Pons (tissue), 1 donor: Measurements from ENCODE around the gene PCBP2.
"Not testable (repeated sequence)": the region's sequence is repeated elsewhere in the genome, so short reads cannot be mapped to it uniquely, and the experiment has no call there.

Experiments used
- DNase-seq: peaks from one replicate; pipeline ENCODE4 v3.0.0-alpha.2; 2016; ENCODE audit warnings: low spot score

Gene PCBP2

GRCh38 chr12:53451661-53452158 is at the start of gene PCBP2:
PCBP2 (plus strand) TSS chr12:53452102; CDS start chr12:53454801, 2,699 bp downstream.
- DNase-seq = peak; percentile 100

- not testable (repeated sequence) for DNase-seq
Observed at GRCh38 chr12:53402351-53402750, 49.6 kb upstream of the PCBP2 start.

GRCh38 chr12:53402871-53403270 is 49.0 kb upstream of the PCBP2 start:
- DNase-seq = no peak

- no peak for DNase-seq
Observed at GRCh38 chr12:53410951-53411350, 41.0 kb upstream of the PCBP2 start.

GRCh38 chr12:53413485-53414204 is 38.3 kb upstream of the PCBP2 start:
- no peak for DNase-seq

GRCh38 chr12:53414756-53415417 is 37.0 kb upstream of the PCBP2 start:
- DNase-seq = no peak

- not testable (repeated sequence) for DNase-seq
Observed at GRCh38 chr12:53415752-53416389, 36.0 kb upstream of the PCBP2 start.

- peak; percentile 27 for DNase-seq
Observed at GRCh38 chr12:53417291-53417816, 34.5 kb upstream of the PCBP2 start.

GRCh38 chr12:53418221-53418620 is 33.7 kb upstream of the PCBP2 start:
- no peak for DNase-seq

GRCh38 chr12:53419756-53420155 is 32.1 kb upstream of the PCBP2 start:
- DNase-seq = no peak

- not testable (repeated sequence) for DNase-seq
Observed at GRCh38 chr12:53422247-53422646, 29.7 kb upstream of the PCBP2 start.

- no peak for DNase-seq
Observed at GRCh38 chr12:53423597-53423996, 28.3 kb upstream of the PCBP2 start, which contains the start of gene AMHR2. AMHR2 (plus strand) TSS chr12:53423855; CDS start chr12:53423935, 80 bp downstream.

GRCh38 chr12:53424626-53425514 is 27.0 kb upstream of the PCBP2 start:
- no peak for DNase-seq

- no peak for DNase-seq
Observed at GRCh38 chr12:53425515-53426150, 26.3 kb upstream of the PCBP2 start.

- no peak for DNase-seq
Observed at GRCh38 chr12:53427905-53428594, 23.9 kb upstream of the PCBP2 start.

- no peak for DNase-seq
Observed at GRCh38 chr12:53428741-53429140, 23.2 kb upstream of the PCBP2 start.

- no peak for DNase-seq
Observed at GRCh38 chr12:53430116-53430515, 21.8 kb upstream of the PCBP2 start.

GRCh38 chr12:53431187-53431586 is 20.7 kb upstream of the PCBP2 start:
- no peak for DNase-seq

- DNase-seq = not testable (repeated sequence)
Observed at GRCh38 chr12:53435326-53435725, 16.6 kb upstream of the PCBP2 start.

GRCh38 chr12:53439582-53439981 is 12.3 kb upstream of the PCBP2 start:
- DNase-seq = not testable (repeated sequence)
